HG03108 (cell line): Measurements from ENCODE around the gene MALRD1.

Experiments used
- ATAC-seq: cut with Tn5 transposase; IDR thresholded peaks from one replicate; pipeline ENCODE4 v1.9.1; 2021; ENCODE audit warnings: moderate library complexity; ENCODE audit not compliant: unreplicated experiment

MALRD1 gene

GRCh38 chr10:19628767-19629560, 580.4 kb downstream of the MALRD1 start:
- no peak for ATAC-seq

- no peak for ATAC-seq
Observed at GRCh38 chr10:19629567-19629966, 581.0 kb downstream of the MALRD1 start.

GRCh38 chr10:19634163-19634562, 585.6 kb downstream of the MALRD1 start:
- ATAC-seq: no peak

- no peak for ATAC-seq
Observed at GRCh38 chr10:19638182-19638895, 589.7 kb downstream of the MALRD1 start.

GRCh38 chr10:19638896-19639233, 590.3 kb downstream of the MALRD1 start:
- no peak for ATAC-seq

- no peak for ATAC-seq
Observed at GRCh38 chr10:19640566-19641263, 592.1 kb downstream of the MALRD1 start.

GRCh38 chr10:19651549-19651948, 602.9 kb downstream of the MALRD1 start:
- no peak for ATAC-seq

- no peak for ATAC-seq
Observed at GRCh38 chr10:19652750-19653149, 604.1 kb downstream of the MALRD1 start.

- no peak for ATAC-seq
Observed at GRCh38 chr10:19653931-19654330, 605.3 kb downstream of the MALRD1 start.

- ATAC-seq: no peak
Observed at GRCh38 chr10:19654576-19654975, 606.0 kb downstream of the MALRD1 start.

GRCh38 chr10:19656420-19657042, 607.9 kb downstream of the MALRD1 start:
- no peak for ATAC-seq

GRCh38 chr10:19658131-19658530, 609.5 kb downstream of the MALRD1 start:
- ATAC-seq: no peak

GRCh38 chr10:19658622-19659233, 610.1 kb downstream of the MALRD1 start:
- ATAC-seq: no peak

GRCh38 chr10:19659920-19660655, 611.5 kb downstream of the MALRD1 start:
- ATAC-seq: no peak

GRCh38 chr10:19663344-19663743, 614.7 kb downstream of the MALRD1 start:
- ATAC-seq: no peak

GRCh38 chr10:19668116-19668515, 619.5 kb downstream of the MALRD1 start:
- ATAC-seq: no peak

GRCh38 chr10:19676063-19676462, 627.5 kb downstream of the MALRD1 start:
- no peak for ATAC-seq

- ATAC-seq: no peak
Observed at GRCh38 chr10:19683356-19683755, 634.8 kb downstream of the MALRD1 start.

GRCh38 chr10:19683960-19684359, 635.4 kb downstream of the MALRD1 start:
- ATAC-seq: no peak

GRCh38 chr10:19688344-19688743, 639.7 kb downstream of the MALRD1 start:
- ATAC-seq: no peak
